HG03354 (cell line): ENCODE results near the gene KIT.
A peak's percentile ranks its signal among the peaks of the same experiment; 100 is the strongest.
"Not testable (repeated sequence)": the region's sequence is repeated elsewhere in the genome, so short reads cannot be mapped to it uniquely, and the experiment has no call there.

Source experiments
- ATAC-seq: cut with Tn5 transposase; IDR thresholded peaks from one replicate; pipeline ENCODE4 v1.9.1; 2021; ENCODE audit warnings: mild to moderate bottlenecking; ENCODE audit not compliant: unreplicated experiment, poor library complexity, severe bottlenecking

KIT gene

GRCh38 chr4:54657551-54658251 is at the start of gene KIT:
KIT (plus strand) TSS chr4:54657957; CDS start chr4:54658015, 58 bp downstream.
- peak; percentile 28 for ATAC-seq

DNA sequence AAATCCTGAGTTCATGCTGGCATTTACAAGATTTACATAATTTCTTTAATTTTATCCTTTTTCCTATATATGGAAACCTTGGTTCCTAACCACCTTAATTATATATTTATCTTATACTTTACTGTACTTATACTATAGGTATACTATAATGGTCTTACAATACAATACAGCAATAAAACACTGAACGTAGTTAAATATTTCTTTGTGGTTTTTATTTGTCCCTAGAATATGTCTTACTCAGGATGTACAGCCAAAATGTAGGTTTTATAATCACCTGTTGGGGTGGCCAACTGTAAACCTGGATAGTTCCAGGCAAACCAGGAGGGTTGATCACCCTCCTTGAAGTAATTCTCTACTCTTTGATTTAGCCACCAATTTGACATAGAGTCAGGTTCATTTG is 48.4 kb upstream of the KIT start:
- no peak for ATAC-seq

DNA sequence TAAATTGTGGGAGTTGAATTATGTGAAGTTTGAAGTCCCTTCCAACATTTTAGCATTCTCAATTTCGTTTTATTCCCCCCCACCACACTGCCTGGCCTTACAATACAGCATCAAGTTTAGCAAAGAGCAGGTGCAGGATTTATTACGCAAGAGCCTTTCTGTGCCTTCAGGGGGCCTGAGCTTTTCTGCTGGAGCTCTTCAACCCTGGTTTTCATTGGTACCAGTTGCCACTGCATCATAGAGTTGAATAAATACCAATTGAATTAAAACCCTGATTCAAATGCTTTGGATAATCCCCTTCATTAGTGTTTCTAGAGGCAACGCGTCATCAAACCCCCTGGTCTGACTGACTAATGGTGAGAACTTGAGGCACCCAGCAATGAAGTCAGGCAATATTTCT is 43.6 kb upstream of the KIT start:
- no peak for ATAC-seq

GRCh38 chr4:54620773-54621172 is 37.0 kb upstream of the KIT start:
- no peak for ATAC-seq

DNA sequence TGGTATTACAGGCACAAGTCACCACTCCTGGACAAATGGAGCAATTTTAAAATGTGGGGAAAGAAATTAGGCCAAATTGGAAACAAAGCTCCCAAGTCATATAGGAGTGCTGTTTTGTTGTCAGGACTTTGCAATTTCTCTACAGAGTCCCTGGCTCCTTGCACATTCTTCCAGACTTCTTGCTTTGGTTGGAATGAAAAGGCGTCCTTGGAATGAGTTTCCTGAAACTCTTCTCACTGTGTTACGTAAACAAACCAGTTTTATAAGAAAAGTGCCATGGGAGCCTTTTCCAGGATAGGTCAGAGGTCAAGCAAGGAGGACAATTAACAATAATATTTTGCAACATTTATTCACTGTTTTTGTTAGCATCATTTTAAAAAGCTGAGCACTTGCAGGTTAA is 32.4 kb upstream of the KIT start:
- ATAC-seq: no peak

GRCh38 chr4:54626113-54626512 is 31.6 kb upstream of the KIT start:
- no peak for ATAC-seq

DNA sequence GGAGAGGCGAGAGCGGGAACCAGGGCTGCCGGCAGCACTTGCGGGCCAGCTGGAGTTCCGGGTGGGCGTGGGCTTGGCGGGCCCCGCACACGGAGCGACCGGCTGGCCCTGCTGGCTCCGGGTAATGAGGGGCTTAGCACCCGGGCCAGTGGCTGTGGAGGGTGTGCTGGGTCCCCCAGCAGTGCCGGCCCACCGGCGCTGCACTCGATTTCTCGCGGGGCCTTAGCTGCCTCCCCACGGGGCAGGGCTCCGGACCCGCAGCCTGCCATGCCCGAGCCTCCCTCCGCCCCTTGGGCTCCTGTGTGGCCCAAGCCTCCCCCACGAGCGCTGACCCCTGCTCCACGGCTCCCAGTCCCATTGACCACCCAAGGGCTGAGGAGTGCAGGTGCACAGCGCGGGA is 25.2 kb upstream of the KIT start:
- ATAC-seq: no peak

DNA sequence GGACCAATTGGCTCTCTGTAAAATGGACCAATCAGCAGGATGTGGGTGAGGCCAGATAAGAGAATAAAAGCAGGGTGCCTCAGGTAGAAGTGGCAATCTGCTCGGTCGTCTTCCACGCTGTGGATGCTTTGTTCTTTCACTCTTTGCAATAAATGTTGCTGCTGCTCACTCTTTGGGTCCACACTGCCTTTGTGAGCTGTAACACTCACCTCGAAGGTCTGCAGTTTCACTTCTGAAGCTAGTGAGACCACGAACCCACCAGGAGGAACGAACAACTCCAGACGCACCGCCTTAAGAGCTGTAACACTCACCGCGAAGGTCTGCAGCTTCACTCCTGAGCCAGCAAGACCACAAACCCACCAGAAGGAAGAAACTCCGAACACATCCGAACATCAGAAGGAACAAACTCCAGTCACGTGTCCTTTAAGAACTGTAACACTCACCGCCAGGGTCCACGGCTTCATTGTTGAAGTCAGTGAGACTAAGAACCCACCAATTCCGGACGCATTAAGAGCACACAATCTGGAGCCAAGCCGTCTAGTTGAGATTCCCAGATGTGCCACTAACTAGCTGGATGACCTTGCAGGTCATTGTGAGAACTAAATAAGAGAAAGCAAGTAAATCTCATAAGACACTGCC is 24.5 kb upstream of the KIT start:
- not testable (repeated sequence) for ATAC-seq

GRCh38 chr4:54635318-54635717 is 22.4 kb upstream of the KIT start:
- ATAC-seq: no peak

- ATAC-seq: no peak
These were observed 20.4 kb upstream of the KIT start for GRCh38 chr4:54637325-54637724.

DNA sequence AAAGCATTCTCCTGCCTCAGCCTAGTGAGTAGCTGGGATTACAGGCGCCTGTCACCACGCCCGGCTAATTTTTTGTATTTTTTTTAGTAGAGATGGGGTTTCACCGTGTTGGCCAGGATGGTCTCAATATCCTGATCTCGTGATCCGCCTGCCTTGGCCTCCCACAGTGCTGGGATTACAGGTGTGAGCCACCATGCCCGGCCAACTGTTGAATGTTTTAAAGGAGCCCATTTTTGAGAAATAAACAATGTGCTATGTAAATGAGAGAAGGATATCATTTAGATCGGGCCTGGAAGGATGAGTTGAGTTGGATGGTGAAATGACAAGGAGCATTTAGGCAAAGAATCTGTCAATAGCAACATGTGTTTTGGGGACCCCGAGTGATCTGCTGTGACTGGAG is 16.7 kb upstream of the KIT start:
- ATAC-seq: not testable (repeated sequence)

DNA sequence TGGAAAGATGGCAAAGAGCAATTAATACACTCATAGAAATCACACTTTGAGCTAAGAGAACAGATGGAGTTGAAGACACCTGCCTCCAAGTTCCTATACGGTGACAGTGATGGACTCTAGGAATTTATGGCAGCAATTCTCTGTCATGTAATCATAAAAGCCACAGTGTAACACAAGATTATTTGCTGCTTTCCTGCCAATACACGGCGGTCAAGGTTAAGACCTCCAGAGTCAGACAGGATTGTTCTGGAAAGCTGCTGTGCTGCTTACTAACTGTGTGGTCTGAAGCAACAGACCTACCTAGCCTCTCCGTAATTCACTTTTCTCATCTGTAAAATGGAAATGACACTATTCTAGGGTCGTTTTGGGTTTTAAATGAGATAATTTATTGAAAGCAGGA is 14.6 kb upstream of the KIT start:
- no peak for ATAC-seq

GRCh38 chr4:54643958-54644751 is 13.6 kb upstream of the KIT start:
- no peak for ATAC-seq

GRCh38 chr4:54645830-54646229 is 11.9 kb upstream of the KIT start:
- ATAC-seq: no peak

DNA sequence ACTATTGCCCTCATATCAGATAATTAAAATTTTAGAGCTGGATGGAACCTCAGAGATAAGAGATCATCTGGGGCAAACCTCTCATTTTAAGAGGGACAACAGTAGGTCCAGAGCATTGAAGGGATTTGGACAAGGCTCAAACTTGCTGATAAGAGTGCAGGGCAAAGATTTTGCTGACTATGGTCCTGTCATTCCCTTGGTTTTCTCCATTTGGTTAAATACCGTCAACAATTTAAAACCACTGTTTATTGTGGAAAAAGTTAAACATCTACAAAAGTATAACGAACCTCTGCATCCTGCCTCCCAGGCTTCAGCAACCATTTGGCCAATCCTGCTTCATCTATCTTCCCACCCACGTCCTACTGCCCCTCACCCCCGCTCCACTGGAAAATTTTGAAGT is 10.7 kb upstream of the KIT start:
- ATAC-seq: no peak

DNA sequence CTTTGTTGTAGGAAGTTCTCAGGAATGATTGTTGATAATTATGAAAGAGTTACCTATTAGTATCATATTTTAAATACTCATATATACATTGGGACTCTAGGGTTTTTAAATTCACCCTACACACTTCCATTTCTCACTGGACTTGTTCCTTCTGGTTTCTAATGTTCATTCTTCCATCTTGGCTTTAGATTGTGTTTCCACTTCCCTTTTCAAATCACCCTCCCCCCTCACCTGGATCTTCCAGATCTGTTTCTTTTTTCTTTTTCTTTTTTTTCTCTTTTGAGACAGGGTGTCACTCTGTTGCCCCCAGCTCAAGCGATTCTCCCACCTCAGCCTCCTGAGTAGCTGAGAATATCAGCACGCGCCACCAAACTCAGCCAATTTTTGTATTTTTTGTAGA is 6.7 kb upstream of the KIT start:
- no peak for ATAC-seq

DNA sequence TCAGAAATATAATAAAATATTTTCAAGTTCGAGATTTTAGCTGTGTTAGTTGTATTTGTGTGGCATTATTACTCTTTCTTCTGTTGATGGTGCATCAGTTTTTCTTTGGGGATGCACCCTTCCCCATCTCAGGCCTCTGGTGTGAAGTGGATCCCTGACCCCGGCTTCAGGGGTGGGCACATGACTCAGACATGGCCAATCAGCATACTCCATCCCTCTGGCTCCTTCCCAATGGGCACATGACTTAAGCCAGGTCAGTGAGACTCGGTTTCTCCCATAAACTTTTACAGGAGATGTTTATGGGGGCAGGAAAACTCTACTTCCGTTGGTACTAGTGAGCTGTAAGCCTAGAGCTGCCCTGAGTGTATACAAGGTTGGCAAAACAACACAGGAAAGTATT is 3.0 kb upstream of the KIT start:
- no peak for ATAC-seq

GRCh38 chr4:54657185-54657550 is 589 bp upstream of the KIT start:
- no peak for ATAC-seq

- peak; percentile 51 for ATAC-seq
These were observed 716 bp downstream of the KIT start for GRCh38 chr4:54658252-54659093.

GRCh38 chr4:54659313-54659712 is 1.6 kb downstream of the KIT start:
- ATAC-seq: no peak
